Loucy (cell line): ENCODE results near the gene CELF5.

Experiments
- H2AFZ ChIP-seq: fragments of 200-600 bp; sonication (generic); 2 replicates; pipeline ENCODE4 v1.6.0; 2016; ENCODE audit warnings: antibody characterized with exemption, mild to moderate bottlenecking, low read length, moderate library complexity
- H3F3A ChIP-seq: fragments of 200-600 bp; 2 replicates; pipeline ENCODE4 v1.6.0; 2016; ENCODE audit warnings: antibody characterized with exemption, low read depth, mild to moderate bottlenecking
- H3K27me3 ChIP-seq: fragments of 200-600 bp; sonication (generic); 2 replicates; pipeline ENCODE4 v1.6.1; 2014; ENCODE audit warnings: low read length, mild to moderate bottlenecking; ENCODE audit not compliant: insufficient read depth, poor library complexity, severe bottlenecking
- H3K36me3 ChIP-seq: fragments of 200-600 bp; sonication (generic); 2 replicates; pipeline ENCODE4 v1.6.1; 2016; ENCODE audit warnings: low read length; ENCODE audit not compliant: insufficient read depth
- H3K4me1 ChIP-seq: fragments of 200-600 bp; sonication (generic); 2 replicates; pipeline ENCODE4 v1.5.1; 2014; ENCODE audit warnings: low read length, mild to moderate bottlenecking; ENCODE audit not compliant: insufficient read depth, poor library complexity, severe bottlenecking
- H3K4me2 ChIP-seq: fragments of 200-600 bp; sonication (generic); 2 replicates; pipeline ENCODE4 v1.6.0; 2014; ENCODE audit warnings: antibody characterized with exemption, low read length, low read depth, mild to moderate bottlenecking; ENCODE audit not compliant: poor library complexity, severe bottlenecking
- H3K4me3 ChIP-seq: fragments of 200-600 bp; sonication (generic); 2 replicates; pipeline ENCODE4 v1.5.1; 2014; ENCODE audit warnings: low read length, mild to moderate bottlenecking, mixed read lengths; ENCODE audit not compliant: poor library complexity, severe bottlenecking
- H3K79me2 ChIP-seq: fragments of 200-600 bp; sonication (generic); 2 replicates; pipeline ENCODE4 v1.6.1; 2014; ENCODE audit warnings: low read length; ENCODE audit not compliant: insufficient read depth
- H3K9ac ChIP-seq: fragments of 200-600 bp; sonication (generic); 2 replicates; pipeline ENCODE4 v1.6.0; 2014; ENCODE audit warnings: mild to moderate bottlenecking, low read depth, low read length, moderate library complexity; ENCODE audit not compliant: poor library complexity, severe bottlenecking
- H3K9me2 ChIP-seq: fragments of 200-600 bp; sonication (generic); replicated peaks from 2 replicates; pipeline ENCODE4 v1.6.1; 2016; ENCODE audit warnings: low read depth, low read length, mixed read lengths
- H3K9me3 ChIP-seq: fragments of 200-600 bp; sonication (generic); 2 replicates; pipeline ENCODE4 v1.6.1; 2014; ENCODE audit warnings: mild to moderate bottlenecking, antibody characterized with exemption, low read length, low read depth; ENCODE audit not compliant: insufficient read depth
- H4K20me1 ChIP-seq: fragments of 200-600 bp; sonication (generic); 2 replicates; pipeline ENCODE4 v1.6.0; 2014; ENCODE audit warnings: antibody characterized with exemption, low read length, mild to moderate bottlenecking; ENCODE audit not compliant: insufficient read depth, poor library complexity, severe bottlenecking
- CTCF ChIP-seq: fragments of 200-600 bp; sonication (generic); conservative IDR thresholded peaks from 2 replicates; pipeline ENCODE4 v1.5.1; 2014; ENCODE audit warnings: mild to moderate bottlenecking, antibody characterized with exemption, low read length
- EZH2phosphoT487 ChIP-seq: fragments of 200-600 bp; IDR thresholded peaks from 2 replicates; pipeline ENCODE4 v1.6.1; 2018; ENCODE audit warnings: antibody characterized with exemption, mild to moderate bottlenecking, moderate library complexity, borderline replicate concordance

Gene CELF5

GRCh38 chr19:3321696-3322095 lies 97.2 kb downstream of the CELF5 start:
- H4K20me1 ChIP-seq: no peaks in the 10 kb centered on the region
- H3K9me3 ChIP-seq: no peaks in the 10 kb centered on the region
- H3K9ac ChIP-seq: no peak overlapping the region
- no peak overlapping the region for H2AFZ ChIP-seq
- no peaks in the 10 kb centered on the region for H3K79me2 ChIP-seq
- H3K36me3 ChIP-seq: no peaks in the 10 kb centered on the region
- H3K4me3 ChIP-seq: no peak overlapping the region
- TF ChIP-seq CTCF (no peak), EZH2phosphoT487 (no peak)
- H3K4me2 ChIP-seq: no peak overlapping the region
- no peaks in the 10 kb centered on the region for H3K27me3 ChIP-seq
- H3F3A ChIP-seq: no peaks in the 10 kb centered on the region
- no peaks in the 10 kb centered on the region for H3K4me1 ChIP-seq
- H3K9me2 ChIP-seq: no peaks in the 10 kb centered on the region

GRCh38 chr19:3322199-3322978 lies 97.9 kb downstream of the CELF5 start:
- no peak overlapping the region for H3K4me3 ChIP-seq
- no peak overlapping the region for H2AFZ ChIP-seq
- H3K9ac ChIP-seq: no peak overlapping the region
- H3K9me2 ChIP-seq: no peaks in the 10 kb centered on the region
- H3K9me3 ChIP-seq: no peaks in the 10 kb centered on the region
- H3K4me2 ChIP-seq: no peak overlapping the region
- no peaks in the 10 kb centered on the region for H3F3A ChIP-seq
- no peaks in the 10 kb centered on the region for H3K79me2 ChIP-seq
- no peaks in the 10 kb centered on the region for H3K36me3 ChIP-seq
- no peaks in the 10 kb centered on the region for H3K27me3 ChIP-seq
- TF ChIP-seq EZH2phosphoT487: no peak
- H3K4me1 ChIP-seq: no peaks in the 10 kb centered on the region
- no peaks in the 10 kb centered on the region for H4K20me1 ChIP-seq

GRCh38 chr19:3323026-3323425 lies 98.6 kb downstream of the CELF5 start:
- H3K27me3 ChIP-seq: no peaks in the 10 kb centered on the region

More at GRCh38 chr19:3323026-3323425, 98.6 kb downstream of the CELF5 start:
- no peaks in the 10 kb centered on the region for H3F3A ChIP-seq
- no peaks in the 10 kb centered on the region for H3K9me3 ChIP-seq
- H2AFZ ChIP-seq: no peak overlapping the region
- no peak overlapping the region for H3K4me2 ChIP-seq
- TF ChIP-seq CTCF (no peak), EZH2phosphoT487 (no peak)
- H3K4me1 ChIP-seq: no peaks in the 10 kb centered on the region
- H3K79me2 ChIP-seq: no peaks in the 10 kb centered on the region
- H3K9me2 ChIP-seq: no peaks in the 10 kb centered on the region
- no peak overlapping the region for H3K9ac ChIP-seq
- H3K36me3 ChIP-seq: no peaks in the 10 kb centered on the region
- H3K4me3 ChIP-seq: no peak overlapping the region
- no peaks in the 10 kb centered on the region for H4K20me1 ChIP-seq
